Urinary bladder (tissue), 4 donors: ENCODE results near the gene ABCC9. TPM values are rescaled to one million over a fixed set of nuclear protein-coding genes. Genes with fewer than 3 reads are reported as not detected.

Source experiments
- DNase-seq: peaks from one replicate; pipeline ENCODE4 v3.0.0-alpha.2; 2015; ENCODE audit errors: extremely low spot score
- H3K27ac ChIP-seq: one replicate; pipeline ENCODE4 v1.5.1; 2013; ENCODE audit warnings: low read depth, mild to moderate bottlenecking, moderate library complexity
- H3K36me3 ChIP-seq: one replicate; pipeline ENCODE4 v1.6.1; 2013; ENCODE audit warnings: mild to moderate bottlenecking, moderate library complexity; ENCODE audit not compliant: insufficient read depth
- H3K4me1 ChIP-seq: one replicate; pipeline ENCODE4 v1.6.1; 2013; ENCODE audit warnings: mild to moderate bottlenecking, moderate library complexity; ENCODE audit not compliant: insufficient read depth
- H3K4me3 ChIP-seq: one replicate; pipeline ENCODE4 v1.5.1; 2013; ENCODE audit warnings: low read depth, low read length
- WGBS: extraction: QIAGEN DNeasy Blood & Tissue Kit; methylation state at CpG from one replicate; pipeline ENCODE4 v1.1.7; 2013; 5-methylcytosine and 5-hydroxymethylcytosine counted together
- polyA plus RNA-seq: library from polyadenylated mRNA; stranded (reverse); fragments of 200-250 nt; gene quantifications from one replicate; pipeline ENCODE4 v1.2.3, GENCODE V29; 2013
- total RNA-seq: library from RNA; depleted of rRNA; stranded (reverse); fragments of >200 nt; gene quantifications from one replicate; pipeline ENCODE4 v1.2.3, GENCODE V29; 2014
- donor health status: healthy with polysubstance abuse.
- donor health status: healthy.

The ABCC9 gene
- total and polyA plus RNA-seq, 2 donors = 14.3 to 75.2 TPM

DNA sequence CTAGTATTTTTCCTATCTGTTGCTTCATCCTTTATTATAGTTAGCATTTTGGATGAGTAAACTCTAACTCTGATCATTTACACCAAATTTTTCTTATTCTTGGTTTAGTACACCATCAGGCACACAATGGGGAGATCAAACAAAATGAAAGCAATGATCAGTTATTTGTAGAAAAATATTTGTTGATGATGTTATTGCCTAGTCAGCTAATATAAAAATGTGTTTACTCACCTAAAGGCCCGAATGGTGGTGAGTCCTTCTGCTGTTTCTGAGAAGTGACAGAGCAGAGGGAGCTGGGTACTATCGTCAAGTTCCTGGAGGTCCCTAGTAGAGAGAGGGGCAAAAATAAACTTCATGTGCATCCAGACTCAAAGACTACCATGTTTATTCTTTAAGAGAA, 103.4 kb downstream of the ABCC9 start:
- Histone ChIP-seq H3K4me1 (no peaks in the 10 kb centered on the region), H3K27ac (no peak overlapping the region), H3K36me3 (no peaks in the 10 kb centered on the region), H3K4me3 (no peak overlapping the region)
- no peak for DNase-seq
- 93% methylated on average over 2 of the region's 2 CpGs for WGBS

DNA sequence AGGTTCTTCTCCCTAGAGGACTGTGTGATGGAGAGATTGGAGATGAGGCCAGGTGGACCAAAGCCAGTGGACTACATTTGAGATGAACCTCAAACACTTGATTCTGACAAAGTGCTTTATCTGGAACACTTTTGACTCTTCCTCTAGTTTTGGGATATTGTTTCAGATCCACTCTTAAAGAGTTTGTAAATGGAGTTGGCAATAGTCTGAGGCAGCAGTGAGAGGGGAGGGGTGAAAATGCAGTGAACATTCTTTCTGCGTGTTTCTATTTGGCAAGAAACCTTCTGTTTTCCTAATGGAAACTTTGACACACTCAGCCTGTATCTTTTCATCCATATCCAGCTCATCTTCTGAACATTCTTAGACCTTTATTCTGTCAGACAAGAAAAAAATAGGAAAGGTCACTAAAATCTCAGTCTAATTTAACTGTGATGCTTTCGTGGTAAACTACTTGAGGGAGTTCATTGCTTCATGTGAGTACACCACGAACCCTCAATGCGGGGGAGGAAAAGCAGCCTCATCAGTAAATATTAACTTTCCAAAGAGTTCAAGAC, 109.4 kb downstream of the ABCC9 start:
- H3K36me3 ChIP-seq = no peaks in the 10 kb centered on the region
- WGBS = 23% methylated on average over 4 of the region's 4 CpGs
- H3K4me1 ChIP-seq = no peaks in the 10 kb centered on the region
- peak overlapping the region; percentile 48 for H3K27ac ChIP-seq
- no peak overlapping the region for H3K4me3 ChIP-seq
- DNase-seq = peak; percentile 84

GRCh38 chr12:21828779-21829178, 112.4 kb downstream of the ABCC9 start:
- H3K4me1 ChIP-seq = no peaks in the 10 kb centered on the region
- H3K36me3 ChIP-seq = no peaks in the 10 kb centered on the region
- DNase-seq = no peak
- no peak overlapping the region for H3K4me3 ChIP-seq
- WGBS = 29% methylated on average over 8 of the region's 8 CpGs
- no peak overlapping the region for H3K27ac ChIP-seq

- Histone ChIP-seq H3K36me3 (no peaks in the 10 kb centered on the region), H3K4me3 (no peak overlapping the region), H3K27ac (no peak overlapping the region), H3K4me1 (no peaks in the 10 kb centered on the region)
- 75% methylated on average over 4 of the region's 4 CpGs for WGBS
- no peak for DNase-seq
Observed at GRCh38 chr12:21828136-21828775, 113.0 kb downstream of the ABCC9 start.

GRCh38 chr12:21827083-21827482, 114.1 kb downstream of the ABCC9 start:
- Histone ChIP-seq H3K4me1 (no peaks in the 10 kb centered on the region), H3K36me3 (no peaks in the 10 kb centered on the region), H3K27ac (no peak overlapping the region), H3K4me3 (no peak overlapping the region)
- WGBS = 24% methylated on average over 3 of the region's 3 CpGs
- no peak for DNase-seq

DNA sequence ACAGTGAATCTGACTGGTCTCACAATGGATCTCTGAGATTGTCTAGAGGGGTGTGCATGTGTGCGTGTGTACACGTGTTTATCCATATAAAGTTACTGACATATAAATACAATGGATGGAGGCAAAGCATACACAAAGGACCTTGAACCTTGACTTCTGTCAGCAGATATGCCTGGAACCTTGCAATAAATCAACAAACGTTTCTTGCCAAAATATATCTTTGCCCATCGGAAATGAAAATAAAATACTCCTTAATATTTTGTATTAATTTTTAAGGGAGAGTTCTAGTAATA, 114.7 kb downstream of the ABCC9 start:
- Histone ChIP-seq H3K27ac (no peak overlapping the region), H3K36me3 (no peaks in the 10 kb centered on the region), H3K4me1 (no peaks in the 10 kb centered on the region), H3K4me3 (no peak overlapping the region)
- 52% methylated on average over 4 of the region's 4 CpGs for WGBS
- DNase-seq = no peak

GRCh38 chr12:21825886-21826617, 115.2 kb downstream of the ABCC9 start:
- 87% methylated on average over 2 of the region's 2 CpGs for WGBS
- Histone ChIP-seq H3K4me1 (no peaks in the 10 kb centered on the region), H3K36me3 (no peaks in the 10 kb centered on the region), H3K4me3 (no peak overlapping the region), H3K27ac (no peak overlapping the region)
- no peak for DNase-seq

DNA sequence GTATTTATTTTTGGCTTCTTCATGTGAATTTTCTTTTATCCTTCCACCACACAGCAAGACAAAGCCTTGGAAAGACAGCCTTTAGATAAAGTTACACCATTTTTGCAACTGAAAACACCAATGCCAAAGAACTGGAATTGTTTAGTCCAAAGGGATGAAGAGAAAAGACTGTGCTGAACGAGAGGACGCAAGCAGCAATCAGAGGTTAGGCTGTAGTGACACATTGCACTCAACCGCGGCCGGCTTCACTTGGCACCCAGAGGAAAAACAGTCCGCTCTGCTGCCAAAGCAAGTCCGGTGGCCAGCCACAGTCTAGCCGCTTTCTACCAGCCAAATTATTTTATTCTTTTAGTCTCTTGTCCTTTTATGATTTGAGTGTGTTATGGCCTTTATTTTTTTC, 117.6 kb downstream of the ABCC9 start:
- Histone ChIP-seq H3K4me1 (no peaks in the 10 kb centered on the region), H3K36me3 (no peaks in the 10 kb centered on the region), H3K27ac (no peak overlapping the region), H3K4me3 (no peak overlapping the region)
- DNase-seq = no peak
- 40% methylated on average over 8 of the region's 8 CpGs for WGBS

- no peak for DNase-seq
- H3K36me3 ChIP-seq = no peaks in the 10 kb centered on the region
- H3K4me1 ChIP-seq = no peaks in the 10 kb centered on the region
- no peak overlapping the region for H3K4me3 ChIP-seq
- no peak overlapping the region for H3K27ac ChIP-seq
Observed at GRCh38 chr12:21819678-21820077, 121.5 kb downstream of the ABCC9 start.

- no peaks in the 10 kb centered on the region for H3K36me3 ChIP-seq
- DNase-seq = no peak
- H3K4me1 ChIP-seq = no peaks in the 10 kb centered on the region
- WGBS = 15% methylated on average over 2 of the region's 2 CpGs
- H3K4me3 ChIP-seq = no peak overlapping the region
- no peak overlapping the region for H3K27ac ChIP-seq
Observed at GRCh38 chr12:21819236-21819635, 122.0 kb downstream of the ABCC9 start.

DNA sequence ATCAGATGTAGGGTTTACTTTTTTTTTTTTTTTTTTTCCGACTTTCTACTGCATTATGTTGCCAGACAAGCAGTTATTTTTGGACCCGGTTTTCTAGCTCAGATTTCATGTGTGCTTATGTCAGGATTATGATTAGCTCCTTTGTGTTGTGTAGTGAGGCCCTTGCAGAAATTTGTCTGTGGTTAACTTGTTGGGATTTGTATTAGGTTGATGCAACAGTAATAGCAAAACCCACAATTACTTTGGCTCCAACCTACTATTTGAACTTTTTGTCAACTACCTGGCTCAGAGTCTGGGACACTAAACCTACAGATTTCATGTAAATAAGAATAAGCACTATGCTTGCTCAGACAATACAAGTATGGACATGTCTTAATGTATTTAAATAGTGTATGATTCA, 122.6 kb downstream of the ABCC9 start:
- Histone ChIP-seq H3K4me1 (no peaks in the 10 kb centered on the region), H3K4me3 (no peak overlapping the region), H3K27ac (no peak overlapping the region), H3K36me3 (no peaks in the 10 kb centered on the region)
- DNase-seq = no peak
- 13% methylated on average over 2 of the region's 2 CpGs for WGBS

GRCh38 chr12:21815306-21816062, 125.7 kb downstream of the ABCC9 start:
- H3K4me3 ChIP-seq = no peak overlapping the region
- no peak for DNase-seq
- H3K36me3 ChIP-seq = no peaks in the 10 kb centered on the region
- no peak overlapping the region for H3K27ac ChIP-seq
- H3K4me1 ChIP-seq = no peaks in the 10 kb centered on the region
- WGBS = 86% methylated on average over 1 of the region's 1 CpG

- no peak for DNase-seq
- Histone ChIP-seq H3K36me3 (no peaks in the 10 kb centered on the region), H3K4me3 (no peak overlapping the region), H3K4me1 (no peaks in the 10 kb centered on the region), H3K27ac (no peak overlapping the region)
- 96% methylated on average over 3 of the region's 3 CpGs for WGBS
Observed at GRCh38 chr12:21814814-21815213, 126.4 kb downstream of the ABCC9 start.

DNA sequence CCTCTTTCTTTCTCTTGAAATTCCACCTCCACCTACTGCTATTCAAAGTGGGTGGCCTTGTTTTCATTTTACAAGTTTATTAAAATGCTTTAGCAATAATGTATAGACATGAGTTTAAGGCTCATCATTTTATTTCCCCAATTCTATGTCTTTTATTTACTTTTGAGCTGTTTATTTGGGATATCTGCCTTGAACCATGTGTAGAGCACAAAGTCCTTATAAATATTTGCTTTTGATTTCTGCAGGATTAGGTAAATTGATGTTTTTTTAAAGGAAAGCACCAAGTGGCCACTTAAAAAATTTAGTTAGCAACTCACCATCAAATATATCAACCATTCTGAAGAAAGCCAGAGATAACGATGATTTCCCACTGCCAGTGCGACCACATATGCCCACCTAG, 126.9 kb downstream of the ABCC9 start:
- H3K27ac ChIP-seq = no peak overlapping the region
- WGBS = 86% methylated on average over 2 of the region's 2 CpGs
- H3K4me1 ChIP-seq = no peaks in the 10 kb centered on the region
- no peaks in the 10 kb centered on the region for H3K36me3 ChIP-seq
- no peak for DNase-seq
- H3K4me3 ChIP-seq = no peak overlapping the region
